Tibial nerve (tissue), 4 donors: Measurements from ENCODE around the gene CCDC85C. TPM values are rescaled to one million over a fixed set of nuclear protein-coding genes. Genes with fewer than 3 reads are reported as not detected.

Experiments used
- DNase-seq, 2 donors: peaks; one replicate each; pipeline ENCODE4 v3.0.0-alpha.2; 2019; ENCODE audit warnings: low spot score in 2 of 2
- H3K27ac ChIP-seq, 4 donors: fragments of 200-600 bp; sonication (generic) in 3 of 4; one replicate each; pipeline ENCODE4 v1.5.1; 2017 to 2019; ENCODE audit warnings: mild to moderate bottlenecking in 1 of 4
- H3K27me3 ChIP-seq, 2 donors: fragments of 200-600 bp; sonication (generic) in 1 of 2; one replicate each; pipeline versions ENCODE4 v1.5.1 to v1.6.0; 2017 to 2019
- H3K36me3 ChIP-seq, 3 donors: fragments of 200-600 bp; sonication (generic); one replicate each; pipeline ENCODE4 v1.5.1; 2018 to 2019
- H3K4me1 ChIP-seq, 4 donors: fragments of 200-600 bp; sonication (generic) in 3 of 4; one replicate each; pipeline ENCODE4 v1.5.1; 2017 to 2019
- H3K4me3 ChIP-seq, 4 donors: fragments of 200-600 bp; sonication (generic) in 3 of 4; one replicate each; pipeline ENCODE4 v1.5.1; 2017 to 2019; ENCODE audit warnings: mild to moderate bottlenecking in 1 of 4, moderate library complexity in 1 of 4
- H3K9me3 ChIP-seq, 4 donors: fragments of 200-600 bp; sonication (generic) in 3 of 4; one replicate each; pipeline ENCODE4 v1.5.1; 2017 to 2019
- EP300 ChIP-seq, 2 donors: sonication (generic); formaldehyde crosslinking; IDR thresholded peaks; one replicate each; pipeline ENCODE4 v1.6.1; 2017; ENCODE audit warnings: antibody characterized with exemption in 2 of 2, mild to moderate bottlenecking in 1 of 2
- POLR2A ChIP-seq, 2 donors: fragments of 450-650 bp; IDR thresholded peaks; one replicate each; pipeline ENCODE4 v1.6.1; 2017; ENCODE audit warnings: antibody characterized with exemption in 2 of 2, mild to moderate bottlenecking in 2 of 2, moderate library complexity in 2 of 2
- WGBS, 2 donors: methylation state at CpG; one replicate each; pipeline ENCODE4 v1.1.5; 2018; 5-methylcytosine and 5-hydroxymethylcytosine counted together
- small RNA-seq: library from RNA; depleted of rRNA; stranded (forward); fragments of <200 nt; gene quantifications from one replicate; pipeline ENCODE3, GENCODE V24; 2016
- total RNA-seq, 4 donors: library from RNA; depleted of rRNA; stranded (reverse); fragments of >200 nt; gene quantifications; one replicate each; pipeline ENCODE4 v1.1.0, GENCODE V29; 2016
- TF ChIP-seq, protein P1 (sequence below), 5 experiments: fragments of 200-600 bp in 3 of 5; fragments of 450-650 bp in 2 of 5; sonication (generic) in 3 of 5; IDR thresholded peaks; one replicate each; pipeline ENCODE4 v1.5.1; 2016 to 2019; ENCODE audit warnings: antibody characterized with exemption in 5 of 5, mild to moderate bottlenecking in 3 of 5, moderate library complexity in 2 of 5

The CCDC85C gene
- total RNA-seq, 4 donors from 2014 or later: 0.60 to 4.6 (median 1.8) TPM

DNA sequence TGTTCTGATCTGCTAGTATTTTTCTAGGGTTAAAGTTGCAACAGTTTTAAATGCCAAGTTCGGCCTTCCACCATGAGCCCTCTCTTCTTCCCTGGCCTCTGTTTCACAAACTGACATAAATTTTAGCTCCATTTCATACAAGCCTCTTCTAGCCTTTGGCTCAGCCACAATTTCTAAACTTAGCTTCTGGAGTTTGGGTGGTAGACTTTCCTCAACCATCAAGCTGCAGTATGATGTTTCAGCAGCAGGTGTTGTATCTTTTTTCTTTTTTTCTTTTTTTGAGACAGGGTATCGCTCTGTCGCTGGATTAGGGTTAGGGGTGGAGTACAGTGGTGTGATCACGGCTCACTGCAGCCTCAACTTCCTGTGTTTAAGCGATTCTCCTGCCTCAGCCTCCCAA lies 152.8 kb downstream of the CCDC85C start:
- peaks cover 0 to 90% (median 0%) of the 10 kb centered on the region in 3 donors for H3K36me3 ChIP-seq
- no peak for DNase-seq
- H3K27ac ChIP-seq: no peak overlapping the region
- H3K4me1 ChIP-seq: no peaks in the 10 kb centered on the region
- H3K4me3 ChIP-seq: no peak overlapping the region
- H3K27me3 ChIP-seq: no peaks in the 10 kb centered on the region
- TF ChIP-seq EP300 (IDR thresholded peaks at IDR 0.05) (no peak), POLR2A (IDR thresholded peaks at IDR 0.05) (no peak)
- TF ChIP-seq, protein P1, sequence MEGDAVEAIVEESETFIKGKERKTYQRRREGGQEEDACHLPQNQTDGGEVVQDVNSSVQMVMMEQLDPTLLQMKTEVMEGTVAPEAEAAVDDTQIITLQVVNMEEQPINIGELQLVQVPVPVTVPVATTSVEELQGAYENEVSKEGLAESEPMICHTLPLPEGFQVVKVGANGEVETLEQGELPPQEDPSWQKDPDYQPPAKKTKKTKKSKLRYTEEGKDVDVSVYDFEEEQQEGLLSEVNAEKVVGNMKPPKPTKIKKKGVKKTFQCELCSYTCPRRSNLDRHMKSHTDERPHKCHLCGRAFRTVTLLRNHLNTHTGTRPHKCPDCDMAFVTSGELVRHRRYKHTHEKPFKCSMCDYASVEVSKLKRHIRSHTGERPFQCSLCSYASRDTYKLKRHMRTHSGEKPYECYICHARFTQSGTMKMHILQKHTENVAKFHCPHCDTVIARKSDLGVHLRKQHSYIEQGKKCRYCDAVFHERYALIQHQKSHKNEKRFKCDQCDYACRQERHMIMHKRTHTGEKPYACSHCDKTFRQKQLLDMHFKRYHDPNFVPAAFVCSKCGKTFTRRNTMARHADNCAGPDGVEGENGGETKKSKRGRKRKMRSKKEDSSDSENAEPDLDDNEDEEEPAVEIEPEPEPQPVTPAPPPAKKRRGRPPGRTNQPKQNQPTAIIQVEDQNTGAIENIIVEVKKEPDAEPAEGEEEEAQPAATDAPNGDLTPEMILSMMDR (IDR thresholded peaks at IDR 0.05): no peak
- WGBS, 2 donors: 89 to 94% methylated on average over 5 of the region's 5 CpGs
- H3K9me3 ChIP-seq: no peaks in the 10 kb centered on the region

DNA sequence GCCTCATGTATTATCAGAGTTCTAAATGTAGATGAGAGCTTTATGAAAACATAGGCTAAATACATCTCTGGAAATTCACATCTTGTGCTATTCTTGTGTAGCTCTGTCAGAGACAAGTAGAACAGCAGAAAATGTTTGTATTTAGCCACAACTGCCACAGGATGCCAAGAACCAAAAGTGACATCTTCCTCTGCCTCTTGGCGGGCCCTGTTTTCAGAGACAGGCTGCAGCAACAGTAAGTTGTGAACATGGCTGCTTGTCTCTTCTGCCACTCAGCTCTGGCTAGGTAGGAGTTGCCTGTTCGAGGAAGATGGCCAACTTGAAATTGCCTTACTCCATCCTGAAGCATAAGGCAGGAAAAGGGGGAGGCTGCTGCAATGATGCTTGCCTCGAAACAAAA lies 153.7 kb downstream of the CCDC85C start:
- Histone ChIP-seq H3K27me3 (no peaks in the 10 kb centered on the region), H3K4me3 (no peak overlapping the region), H3K9me3 (no peaks in the 10 kb centered on the region), H3K27ac (no peak overlapping the region), H3K36me3 (peaks cover 0 to 89% (median 0%) of the 10 kb centered on the region in 3 donors), H3K4me1 (no peaks in the 10 kb centered on the region)
- TF ChIP-seq POLR2A (IDR thresholded peaks at IDR 0.05): no peak
- WGBS, 2 donors: 89 to 93% methylated on average over 3 of the region's 3 CpGs
- DNase-seq: no peak

Small RNA genes within 50 kb of the gene (small RNA-seq; reads per million reads assigned to genes)
- not detected for gene RF00019

Other genes starting within 250 kb of the CCDC85C start
- 100 to 1,000 TPM in 1 of 4 donors, 10 to 100 TPM in 3; 63.3 to 118 (median 80.6) TPM for gene SETD3, start 123.3 kb downstream of the CCDC85C start, total RNA-seq
- gene CCNK, start 122.8 kb downstream of the CCDC85C start, total RNA-seq: 10 to 100 TPM; 16.5 to 29.1 (median 21.4) TPM
- 1 to 10 TPM; 2.6 to 3.9 (median 3.1) TPM for gene HHIPL1, start 40.9 kb upstream of the CCDC85C start, total RNA-seq
- gene CYP46A1, start 80.1 kb upstream of the CCDC85C start, total RNA-seq: 1 to 10 TPM; 1.2 to 3.7 (median 1.4) TPM
- 10 to 100 TPM; 32.4 to 82.8 (median 55.2) TPM for gene EML1, start 189.2 kb upstream of the CCDC85C start, total RNA-seq